ENCODE results near the gene COG4.
A peak's percentile ranks its signal among the peaks of the same experiment; 100 is the strongest.
"Not testable (repeated sequence)": the region's sequence is repeated elsewhere in the genome, so short reads cannot be mapped to it uniquely, and the experiment has no call there.

The COG4 gene

GRCh38 chr16:70529051-70529777 lies 5.9 kb upstream of the COG4 start:
- DNase-seq (ENCODE audit: low read depth), result no peak
- no peak overlapping the region for H3K4me3 ChIP-seq (ENCODE audit: low read depth, low read length)

DNA sequence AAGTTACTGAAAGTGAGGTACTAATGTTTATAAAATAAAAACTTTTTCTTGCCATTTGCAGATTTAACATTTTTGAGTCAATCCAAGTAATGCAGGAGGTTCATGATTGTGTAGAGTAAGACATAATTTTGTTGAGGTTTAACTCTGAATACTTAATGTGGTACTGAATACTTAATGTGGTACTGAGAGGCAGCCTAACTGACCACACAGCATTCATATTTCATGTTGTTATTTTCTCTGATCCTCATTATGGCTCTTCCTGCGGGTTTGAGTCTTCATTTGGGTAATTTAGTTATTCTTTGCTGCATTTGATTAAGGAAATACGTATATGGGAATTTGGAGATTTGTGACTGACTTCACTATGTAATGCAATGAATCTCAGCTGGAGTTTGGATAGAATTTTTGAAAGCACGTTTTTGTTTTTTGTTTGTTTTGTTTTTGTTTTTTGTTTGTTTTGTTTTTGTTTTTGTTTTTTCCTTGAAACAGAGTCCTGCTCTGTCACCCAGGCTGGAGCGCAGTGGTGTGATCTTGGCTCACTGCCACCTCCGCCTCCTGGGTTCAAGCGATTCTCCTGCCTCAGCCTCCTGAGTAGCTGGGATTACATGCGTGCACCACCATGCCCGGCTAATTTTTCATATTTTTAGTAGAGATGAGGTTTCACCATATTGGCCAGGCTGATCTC lies 4.1 kb upstream of the COG4 start:
- no peak for DNase-seq (ENCODE audit: low read depth)
- no peak for TF ChIP-seq CTCF (IDR thresholded peaks at IDR 0.05; ENCODE audit: control insufficient read depth, extremely low read depth, insufficient read depth)
- no peak overlapping the region for H3K4me3 ChIP-seq (ENCODE audit: low read depth, low read length)

More at GRCh38 chr16:70529051-70529777, 5.9 kb upstream of the COG4 start:
- TF ChIP-seq CTCF (IDR thresholded peaks at IDR 0.05; ENCODE audit: control insufficient read depth, extremely low read depth, insufficient read depth), result peak; percentile 47

DNA sequence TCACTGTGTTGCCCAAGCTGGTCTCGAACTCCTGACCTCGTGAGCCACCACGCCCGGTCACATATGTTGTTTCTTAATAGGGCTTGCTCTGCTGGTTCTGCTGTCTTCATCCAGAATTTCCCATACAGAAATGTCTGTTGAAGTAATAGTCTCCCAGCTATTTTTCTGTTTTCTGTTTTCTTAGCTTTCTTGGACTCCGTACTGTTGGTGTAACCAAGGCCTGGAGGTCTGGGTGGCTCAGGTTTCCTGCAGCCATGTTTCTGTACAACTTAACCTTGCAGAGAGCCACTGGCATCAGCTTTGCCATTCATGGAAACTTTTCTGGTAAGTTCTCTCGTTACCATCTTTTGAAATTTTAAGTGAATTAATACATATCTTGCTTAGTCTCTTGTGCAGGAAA lies 3.0 kb upstream of the COG4 start:
- TF ChIP-seq CTCF (IDR thresholded peaks at IDR 0.05; ENCODE audit: control insufficient read depth, extremely low read depth, insufficient read depth), result no peak
- DNase-seq (ENCODE audit: low read depth), result no peak
- no peak overlapping the region for H3K4me3 ChIP-seq (ENCODE audit: low read depth, low read length)

- not testable (repeated sequence) for DNase-seq (ENCODE audit: low read depth)
- peak overlapping the region; percentile 85 for H3K4me3 ChIP-seq (ENCODE audit: low read depth, low read length)
These were observed 1.1 kb upstream of the COG4 start for GRCh38 chr16:70524399-70524825.

GRCh38 chr16:70523743-70524398 lies 517 bp upstream of the COG4 start, which contains the start of gene SF3B3:
SF3B3 (plus strand) TSS chr16:70523816; CDS start chr16:70526657, 2,841 bp downstream.
- no peak for DNase-seq (ENCODE audit: low read depth)
- TF ChIP-seq CTCF (IDR thresholded peaks at IDR 0.05; ENCODE audit: control insufficient read depth, extremely low read depth, insufficient read depth), result no peak
- peak within 1 kb of the TSS; percentile 85 for H3K4me3 ChIP-seq (ENCODE audit: low read depth, low read length)

DNA sequence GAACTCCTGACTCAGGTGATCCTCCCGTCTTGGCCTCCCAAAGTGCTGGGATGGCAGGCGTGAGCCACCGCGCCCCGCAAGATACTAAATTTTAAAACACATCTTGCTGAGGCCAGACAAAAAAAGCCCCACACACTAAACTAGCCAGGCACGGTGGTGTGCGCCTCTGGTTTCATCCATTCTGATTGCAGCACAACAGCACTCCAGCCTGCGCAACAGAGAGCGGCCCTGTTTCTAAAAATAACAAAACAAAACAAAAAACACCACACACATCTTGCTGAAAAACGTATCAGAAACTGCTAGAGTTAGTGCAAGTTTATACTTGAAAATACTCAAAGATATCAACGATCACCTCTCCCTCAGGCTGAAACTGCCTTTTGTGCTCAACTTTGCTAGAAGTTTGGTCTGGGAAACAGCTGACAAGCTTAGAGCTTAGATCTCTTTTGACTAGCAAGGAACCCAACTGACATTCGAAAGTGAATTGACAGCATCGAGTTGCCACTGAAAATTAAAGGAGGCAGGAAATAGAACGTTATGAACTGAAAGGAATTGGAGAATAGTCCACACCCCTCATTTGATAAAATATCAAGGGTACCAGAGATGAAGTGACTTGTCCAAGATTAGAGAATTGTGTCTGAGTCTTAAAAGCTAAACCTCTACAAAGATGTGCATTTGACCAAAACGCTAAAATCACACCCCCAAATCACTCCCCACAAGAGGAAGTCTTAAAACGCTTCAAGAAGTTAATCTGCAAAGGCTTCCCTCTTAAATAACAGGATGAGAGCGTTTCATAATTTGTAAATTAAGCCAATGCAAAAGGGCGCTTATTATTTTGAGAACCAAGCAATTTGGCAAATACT lies 908 bp downstream of the COG4 start:
- H3K4me3 ChIP-seq (ENCODE audit: low read depth, low read length), result peak overlapping the region; percentile 85
- no peak for DNase-seq (ENCODE audit: low read depth)
- TF ChIP-seq CTCF (IDR thresholded peaks at IDR 0.05; ENCODE audit: control insufficient read depth, extremely low read depth, insufficient read depth), result no peak

All from LNCaP clone FGC (cell line).